ENCODE data around the gene KCNJ6. TPM values are rescaled to one million over a fixed set of nuclear protein-coding genes. Genes with fewer than 3 reads are reported as not detected.
"Not testable (repeated sequence)": the region's sequence is repeated elsewhere in the genome, so short reads cannot be mapped to it uniquely, and the experiment has no call there.

The KCNJ6 gene
- total RNA-seq, 2 donors from 2014 or later, result not detected

- no peak for DNase-seq (ENCODE audit: low spot score)
- intact Hi-C loops (cut with DNase I), result no loop called here
These were observed 245.4 kb downstream of the KCNJ6 start for GRCh38 chr21:37670883-37671282.

- no peak for DNase-seq (ENCODE audit: low spot score)
- intact Hi-C loops (cut with DNase I), result no loop called here
These were observed 247.0 kb downstream of the KCNJ6 start for GRCh38 chr21:37669249-37669648.

- intact Hi-C loops (cut with DNase I), result no loop called here
- DNase-seq (ENCODE audit: low spot score), result no peak
These were observed 247.6 kb downstream of the KCNJ6 start for GRCh38 chr21:37668462-37669239.

GRCh38 chr21:37667380-37667779 lies 248.9 kb downstream of the KCNJ6 start:
- intact Hi-C loops (cut with DNase I), result no loop called here
- no peak for DNase-seq (ENCODE audit: low spot score)

- intact Hi-C loops (cut with DNase I), result no loop called here
These were observed 250.8 kb downstream of the KCNJ6 start for GRCh38 chr21:37665230-37666024.

GRCh38 chr21:37662227-37662626 lies 254.0 kb downstream of the KCNJ6 start:
- DNase-seq (ENCODE audit: low spot score); intact Hi-C loops (cut with DNase I): not testable (repeated sequence)

More at GRCh38 chr21:37665230-37666024, 250.8 kb downstream of the KCNJ6 start:
- DNase-seq (ENCODE audit: low spot score), result no peak

GRCh38 chr21:37660709-37661108 lies 255.5 kb downstream of the KCNJ6 start:
- intact Hi-C loops (cut with DNase I), result no loop called here
- DNase-seq (ENCODE audit: low spot score), result no peak

GRCh38 chr21:37659874-37660273 lies 256.4 kb downstream of the KCNJ6 start:
- no peak for DNase-seq (ENCODE audit: low spot score)
- intact Hi-C loops (cut with DNase I), result no loop called here

- intact Hi-C loops (cut with DNase I), result no loop called here
- no peak for DNase-seq (ENCODE audit: low spot score)
These were observed 257.3 kb downstream of the KCNJ6 start for GRCh38 chr21:37658817-37659458.

- no peak for DNase-seq (ENCODE audit: low spot score)
- intact Hi-C loops (cut with DNase I), result no loop called here
These were observed 258.0 kb downstream of the KCNJ6 start for GRCh38 chr21:37658121-37658816.

GRCh38 chr21:37656899-37657298 lies 259.4 kb downstream of the KCNJ6 start:
- intact Hi-C loops (cut with DNase I), result no loop called here
- no peak for DNase-seq (ENCODE audit: low spot score)

- intact Hi-C loops (cut with DNase I), result no loop called here
- no peak for DNase-seq (ENCODE audit: low spot score)
These were observed 260.5 kb downstream of the KCNJ6 start for GRCh38 chr21:37655611-37656300.

GRCh38 chr21:37654596-37654995 lies 261.7 kb downstream of the KCNJ6 start:
- intact Hi-C loops (cut with DNase I), result no loop called here
- DNase-seq (ENCODE audit: low spot score), result no peak

- intact Hi-C loops (cut with DNase I), result no loop called here
- DNase-seq (ENCODE audit: low spot score), result no peak
These were observed 263.1 kb downstream of the KCNJ6 start for GRCh38 chr21:37653201-37653600.

- intact Hi-C loops (cut with DNase I), result no loop called here
- no peak for DNase-seq (ENCODE audit: low spot score)
These were observed 268.5 kb downstream of the KCNJ6 start for GRCh38 chr21:37647781-37648180.

- intact Hi-C loops (cut with DNase I); DNase-seq (ENCODE audit: low spot score): not testable (repeated sequence)
These were observed 269.5 kb downstream of the KCNJ6 start for GRCh38 chr21:37646761-37647160.

GRCh38 chr21:37645848-37646247 lies 270.4 kb downstream of the KCNJ6 start:
- intact Hi-C loops (cut with DNase I), result no loop called here
- no peak for DNase-seq (ENCODE audit: low spot score)

- DNase-seq (ENCODE audit: low spot score), result no peak
- intact Hi-C loops (cut with DNase I), result no loop called here
These were observed 271.6 kb downstream of the KCNJ6 start for GRCh38 chr21:37644636-37645035.

- DNase-seq (ENCODE audit: low spot score); intact Hi-C loops (cut with DNase I): not testable (repeated sequence)
These were observed 272.4 kb downstream of the KCNJ6 start for GRCh38 chr21:37643862-37644261.

Measured in posterior vena cava (tissue), 2 donors.